Mucosa of rectum (tissue), 2 donors: ENCODE data around the gene DOCK10.

Source experiments
- H3K27ac ChIP-seq, 2 donors: one replicate each; pipeline ENCODE4 v1.7.0; 2013; ENCODE audit warnings: inconsistent platforms in 2 of 2, low read depth in 2 of 2, low read length in 2 of 2
- H3K27me3 ChIP-seq, 2 donors: one replicate each; pipeline ENCODE4 v1.7.0; 2013; ENCODE audit warnings: low read length in 2 of 2; ENCODE audit not compliant: control insufficient read depth in 2 of 2, insufficient read depth in 2 of 2
- H3K36me3 ChIP-seq, 2 donors: one replicate each; pipeline ENCODE4 v1.7.0; 2013; ENCODE audit warnings: low read length in 2 of 2; ENCODE audit not compliant: control insufficient read depth in 2 of 2, insufficient read depth in 2 of 2
- H3K4me1 ChIP-seq, 2 donors: one replicate each; pipeline ENCODE4 v1.7.0; 2013; ENCODE audit warnings: low read length in 2 of 2, mild to moderate bottlenecking in 1 of 2; ENCODE audit not compliant: control insufficient read depth in 2 of 2, insufficient read depth in 2 of 2
- H3K4me3 ChIP-seq, 2 donors: one replicate each; pipeline ENCODE4 v1.7.0; 2013; ENCODE audit warnings: low read length in 2 of 2
- H3K9ac ChIP-seq, 2 donors: one replicate each; pipeline ENCODE4 v1.7.0; 2013; ENCODE audit warnings: low read length in 2 of 2, low read depth in 1 of 2, mild to moderate bottlenecking in 1 of 2
- H3K9me3 ChIP-seq, 2 donors: one replicate each; pipeline ENCODE4 v1.7.0; 2013; ENCODE audit warnings: low read length in 2 of 2; ENCODE audit not compliant: control insufficient read depth in 2 of 2
- donor health status: healthy.
- donor health status: Normal muscosa, but diverticular disease.

The DOCK10 gene

DNA sequence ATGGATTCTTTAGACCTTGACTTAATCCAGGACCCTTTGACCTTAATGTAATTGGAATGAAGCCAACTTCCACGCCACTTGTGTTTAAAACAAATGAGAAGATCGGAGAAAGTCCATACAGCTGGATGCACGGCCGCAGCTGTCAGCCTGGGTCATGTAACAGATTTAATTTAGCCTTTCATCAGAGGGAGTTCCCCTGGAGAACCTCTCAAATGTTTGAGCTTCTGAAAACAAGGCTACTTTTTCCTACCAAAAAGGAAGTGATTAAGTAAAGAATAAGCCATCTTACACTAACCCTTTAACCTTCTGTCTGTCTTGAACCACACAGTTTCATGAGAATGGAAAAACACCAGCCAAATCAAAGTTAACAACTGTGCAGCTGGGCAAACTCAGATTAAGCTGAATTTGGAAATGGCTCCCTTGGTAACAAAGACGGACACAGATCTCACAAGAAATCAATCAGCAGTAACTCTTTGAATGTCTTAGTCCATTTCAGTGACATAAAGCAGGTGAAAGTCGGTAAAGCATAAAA is 103.6 kb downstream of the DOCK10 start:
- H3K27ac ChIP-seq = peak overlapping the region; percentile 7 to 14
- H3K9me3 ChIP-seq = no peaks in the 10 kb centered on the region
- H3K27me3 ChIP-seq = no peaks in the 10 kb centered on the region
- H3K36me3 ChIP-seq = no peaks in the 10 kb centered on the region
- H3K4me3 ChIP-seq = no peak overlapping the region
- no peak overlapping the region for H3K9ac ChIP-seq
- peaks cover 3% of the 10 kb centered on the region in 2 donors for H3K4me1 ChIP-seq

DNA sequence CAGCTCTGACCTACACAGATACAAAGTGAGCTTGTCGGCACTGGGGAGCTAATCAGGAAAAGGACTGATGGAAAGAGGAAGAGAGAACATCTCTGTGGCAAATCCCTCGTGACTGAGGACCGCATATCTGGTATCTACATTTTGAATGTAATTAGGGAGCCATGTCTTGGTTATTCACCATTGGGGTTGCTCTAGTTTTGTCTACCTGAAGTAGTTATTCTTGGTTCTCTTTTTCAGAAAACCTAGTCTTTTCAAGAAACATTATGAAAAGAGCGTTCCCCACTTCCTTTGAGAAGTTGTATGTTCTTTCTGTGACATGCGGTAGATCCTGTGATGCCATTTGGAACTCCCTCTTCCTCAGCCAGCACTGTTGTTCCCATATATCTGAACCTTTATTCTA is 104.4 kb downstream of the DOCK10 start:
- H3K4me1 ChIP-seq = peaks cover 3% of the 10 kb centered on the region in 2 donors
- no peak overlapping the region for H3K9ac ChIP-seq
- no peak overlapping the region for H3K4me3 ChIP-seq
- H3K9me3 ChIP-seq = no peaks in the 10 kb centered on the region
- H3K36me3 ChIP-seq = no peaks in the 10 kb centered on the region
- no peaks in the 10 kb centered on the region for H3K27me3 ChIP-seq
- H3K27ac ChIP-seq = peak overlapping the region in 1 of 2 donors; percentile 14

DNA sequence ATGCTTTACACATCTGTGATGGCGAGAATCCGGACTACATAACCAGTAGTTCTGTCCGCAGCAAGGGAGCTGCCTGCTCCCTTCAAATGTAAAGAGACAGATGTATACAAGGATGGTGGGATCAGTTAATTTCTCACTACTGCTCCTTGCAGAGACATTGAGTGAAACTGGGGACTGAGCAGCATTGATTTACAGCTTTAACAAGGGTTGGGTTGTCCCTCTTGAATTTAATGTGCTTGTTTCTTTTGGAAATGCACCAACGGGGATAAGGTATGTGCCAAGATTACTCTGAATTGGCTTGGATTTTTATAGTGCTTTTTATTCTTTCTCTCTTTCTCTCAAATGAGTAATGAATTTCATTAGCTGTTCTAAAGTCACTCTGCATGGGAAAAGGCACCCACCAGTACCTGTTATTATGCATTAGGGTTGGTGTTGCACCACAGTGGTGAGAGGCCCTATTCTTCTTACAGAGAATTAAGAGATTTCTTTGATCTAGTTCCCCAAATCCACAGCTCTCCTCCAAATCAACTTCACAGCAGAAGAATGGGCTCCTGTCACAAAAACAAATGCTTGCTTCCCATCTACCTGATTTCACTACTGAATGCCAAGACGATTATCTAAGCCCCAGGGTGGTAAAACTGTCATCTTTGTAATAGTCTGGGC is 107.6 kb downstream of the DOCK10 start:
- no peak overlapping the region for H3K27ac ChIP-seq

DNA sequence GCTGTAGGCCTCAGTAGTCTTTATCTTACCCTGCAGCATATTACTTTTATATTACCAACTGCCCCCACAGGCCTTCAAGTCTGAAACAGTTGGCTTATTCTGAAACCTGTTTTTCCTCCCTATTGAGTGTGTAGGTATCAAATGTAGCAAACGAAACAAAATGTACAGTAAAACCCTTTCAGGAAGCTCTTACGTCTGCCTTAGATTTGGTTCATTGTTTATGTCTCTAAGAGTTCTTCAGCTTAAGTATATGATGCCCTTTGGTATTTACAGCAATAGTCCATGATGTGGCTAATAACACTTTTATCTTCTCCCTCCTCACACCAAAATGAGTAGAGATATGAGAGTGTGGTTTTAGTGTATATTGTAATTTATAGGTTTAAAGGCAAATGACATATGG is 108.8 kb downstream of the DOCK10 start:
- Histone ChIP-seq H3K4me3 (no peak overlapping the region), H3K27me3 (no peaks in the 10 kb centered on the region), H3K27ac (no peak overlapping the region), H3K9ac (no peak overlapping the region), H3K9me3 (no peaks in the 10 kb centered on the region), H3K36me3 (no peaks in the 10 kb centered on the region), H3K4me1 (no peaks in the 10 kb centered on the region)

More for the DNA sequence above, 107.6 kb downstream of the DOCK10 start:
- Histone ChIP-seq H3K9me3 (no peaks in the 10 kb centered on the region), H3K9ac (no peak overlapping the region), H3K4me1 (peaks cover 0 to 3% of the 10 kb centered on the region in 2 donors), H3K4me3 (no peak overlapping the region), H3K36me3 (no peaks in the 10 kb centered on the region), H3K27me3 (no peaks in the 10 kb centered on the region)

DNA sequence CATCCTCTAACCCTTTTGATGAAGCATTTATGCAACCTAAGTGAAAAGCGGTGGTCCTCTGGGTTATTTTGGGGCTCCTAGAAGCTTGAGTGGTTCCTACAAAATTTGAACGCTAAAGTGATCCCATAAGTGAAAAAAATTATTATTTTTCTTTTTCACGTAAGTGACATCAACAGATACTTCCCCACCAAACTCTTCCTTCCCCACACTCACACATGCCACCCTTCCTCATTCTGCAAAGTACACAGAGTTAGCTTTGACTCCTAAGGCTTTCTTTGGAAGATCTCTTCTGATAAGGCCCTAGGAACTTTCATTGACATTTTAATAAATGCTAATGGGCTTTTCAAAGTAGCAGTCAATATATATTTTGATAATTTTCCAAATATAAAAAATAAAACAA is 109.7 kb downstream of the DOCK10 start:
- Histone ChIP-seq H3K9ac (no peak overlapping the region), H3K27me3 (no peaks in the 10 kb centered on the region), H3K4me1 (peaks cover 4 to 5% of the 10 kb centered on the region in 2 donors), H3K4me3 (no peak overlapping the region), H3K27ac (no peak overlapping the region), H3K36me3 (no peaks in the 10 kb centered on the region), H3K9me3 (no peaks in the 10 kb centered on the region)

DNA sequence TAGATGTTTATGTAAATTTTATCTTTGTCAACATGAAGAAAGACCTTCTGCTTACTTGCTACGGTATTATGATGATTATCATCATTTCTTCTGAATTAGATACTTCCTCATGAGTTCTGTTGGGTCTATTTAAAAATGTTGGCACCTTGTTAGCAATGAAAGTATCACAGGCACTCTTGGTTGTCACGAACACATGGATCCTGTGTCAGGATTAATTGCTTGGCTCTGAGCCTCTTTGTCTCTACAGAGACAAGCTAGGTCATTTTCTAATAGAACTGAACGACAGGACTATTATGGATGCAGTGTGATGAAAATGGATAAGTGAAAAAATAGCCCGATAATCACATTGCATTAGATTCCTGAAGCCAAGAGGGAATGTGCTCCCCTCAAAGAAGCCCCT is 110.3 kb downstream of the DOCK10 start:
- no peak overlapping the region for H3K27ac ChIP-seq
- H3K27me3 ChIP-seq = no peaks in the 10 kb centered on the region
- no peaks in the 10 kb centered on the region for H3K36me3 ChIP-seq
- no peak overlapping the region for H3K9ac ChIP-seq
- H3K4me3 ChIP-seq = no peak overlapping the region
- peaks cover 8 to 10% of the 10 kb centered on the region in 2 donors for H3K4me1 ChIP-seq
- H3K9me3 ChIP-seq = no peaks in the 10 kb centered on the region

DNA sequence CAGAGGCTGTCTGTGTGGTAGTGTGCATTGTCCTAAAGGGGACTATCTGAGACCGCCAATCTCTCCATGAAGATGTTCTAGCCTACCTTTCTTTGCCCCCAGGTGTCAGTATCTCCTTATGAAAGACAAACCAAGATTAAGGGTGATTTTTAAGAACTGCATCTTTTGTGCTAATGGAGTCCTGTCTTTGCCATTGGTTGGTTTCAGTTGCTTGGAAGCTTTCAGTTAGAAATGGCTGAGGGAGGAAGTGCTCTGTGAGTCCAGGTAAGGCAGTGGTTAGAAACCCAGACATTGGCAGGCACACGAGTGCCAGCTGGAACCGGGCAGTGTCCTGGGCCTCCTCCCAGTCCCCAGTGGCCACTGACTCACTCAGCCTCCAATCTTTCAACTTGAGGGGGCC is 111.3 kb downstream of the DOCK10 start:
- Histone ChIP-seq H3K27me3 (no peaks in the 10 kb centered on the region), H3K27ac (peak overlapping the region in 1 of 2 donors; percentile 48), H3K36me3 (no peaks in the 10 kb centered on the region), H3K9ac (no peak overlapping the region), H3K4me1 (peaks cover 15 to 19% of the 10 kb centered on the region in 2 donors), H3K9me3 (no peaks in the 10 kb centered on the region), H3K4me3 (no peak overlapping the region)

DNA sequence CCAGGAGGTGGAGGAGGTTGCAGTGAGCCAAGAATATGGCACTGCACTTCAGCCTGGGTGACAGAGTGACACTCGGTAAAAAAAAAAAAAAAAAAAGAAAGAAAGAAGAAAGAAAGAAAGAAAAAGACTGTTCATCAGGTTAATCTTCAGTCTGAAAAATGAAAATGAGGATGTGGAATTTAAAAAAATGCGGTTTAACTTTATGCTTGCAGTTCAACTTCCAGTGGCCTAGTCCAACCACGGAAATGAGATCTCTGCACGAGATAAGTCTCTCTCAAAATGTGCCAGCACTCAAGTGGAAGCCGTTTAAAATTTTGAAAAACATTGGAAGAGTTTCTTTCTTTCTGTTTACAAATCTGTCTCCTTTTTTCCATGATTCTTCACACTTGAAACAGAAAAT is 112.1 kb downstream of the DOCK10 start:
- H3K4me3 ChIP-seq = no peak overlapping the region
- H3K36me3 ChIP-seq = no peaks in the 10 kb centered on the region
- H3K9me3 ChIP-seq = no peaks in the 10 kb centered on the region
- H3K4me1 ChIP-seq = peaks cover 17 to 20% of the 10 kb centered on the region in 2 donors
- H3K9ac ChIP-seq = no peak overlapping the region
- H3K27ac ChIP-seq = peak overlapping the region in 1 of 2 donors; percentile 48
- H3K27me3 ChIP-seq = no peaks in the 10 kb centered on the region

DNA sequence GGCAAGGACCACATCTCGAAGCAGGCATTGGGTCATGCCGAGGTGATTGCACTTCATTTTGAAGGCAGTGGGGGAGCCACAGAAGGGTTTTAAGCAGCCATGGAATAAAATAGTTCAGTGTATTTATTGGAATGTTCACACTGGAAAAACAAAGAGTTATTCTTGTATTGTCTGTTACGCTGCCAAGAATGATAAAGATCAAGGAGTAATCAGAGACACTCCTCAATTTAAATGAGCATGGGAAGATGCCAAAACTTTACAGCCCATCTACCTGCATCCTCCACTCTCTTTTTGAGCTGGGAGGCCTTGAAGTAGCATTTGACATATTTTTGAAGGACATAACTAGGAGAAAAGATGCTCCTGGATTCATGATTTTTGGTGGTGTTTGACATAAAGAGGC is 112.8 kb downstream of the DOCK10 start:
- Histone ChIP-seq H3K36me3 (no peaks in the 10 kb centered on the region), H3K9ac (no peak overlapping the region), H3K4me1 (peaks cover 17 to 20% of the 10 kb centered on the region in 2 donors), H3K9me3 (no peaks in the 10 kb centered on the region), H3K4me3 (no peak overlapping the region), H3K27ac (no peak overlapping the region), H3K27me3 (no peaks in the 10 kb centered on the region)

DNA sequence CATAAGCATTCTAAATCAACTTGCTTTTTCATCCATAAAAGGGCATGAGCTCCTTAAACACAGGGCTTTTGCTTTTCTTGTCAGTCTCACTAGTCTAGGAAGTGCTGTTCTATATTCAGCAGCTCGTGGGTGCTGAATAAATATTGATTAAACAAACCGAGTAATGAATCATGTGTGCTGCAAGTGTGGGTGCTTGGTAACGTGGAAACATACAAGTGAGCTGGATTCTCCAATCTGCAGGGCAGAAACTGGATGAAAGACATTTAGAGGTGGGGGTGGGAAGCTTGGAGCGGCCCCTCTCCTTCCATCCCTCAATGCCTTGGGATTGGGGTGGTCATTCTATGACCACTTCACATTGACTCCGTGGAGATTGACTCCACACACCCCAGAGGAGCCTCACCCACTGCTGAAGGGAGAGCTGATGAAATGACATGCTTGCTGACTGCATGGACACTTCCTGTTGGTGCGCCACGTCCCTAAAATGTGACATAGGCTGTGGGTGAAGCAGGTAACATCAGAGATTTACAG is 114.6 kb downstream of the DOCK10 start:
- Histone ChIP-seq H3K9me3 (no peaks in the 10 kb centered on the region), H3K4me3 (no peak overlapping the region), H3K9ac (no peak overlapping the region), H3K4me1 (peaks cover 20 to 21% of the 10 kb centered on the region in 2 donors), H3K36me3 (no peaks in the 10 kb centered on the region), H3K27me3 (no peaks in the 10 kb centered on the region), H3K27ac (peak overlapping the region; percentile 57 to 62)
